Measurements from ENCODE around the gene DNAJB7.
"Not testable (repeated sequence)": the region's sequence is repeated elsewhere in the genome, so short reads cannot be mapped to it uniquely, and the experiment has no call there.

DNAJB7 gene

DNA sequence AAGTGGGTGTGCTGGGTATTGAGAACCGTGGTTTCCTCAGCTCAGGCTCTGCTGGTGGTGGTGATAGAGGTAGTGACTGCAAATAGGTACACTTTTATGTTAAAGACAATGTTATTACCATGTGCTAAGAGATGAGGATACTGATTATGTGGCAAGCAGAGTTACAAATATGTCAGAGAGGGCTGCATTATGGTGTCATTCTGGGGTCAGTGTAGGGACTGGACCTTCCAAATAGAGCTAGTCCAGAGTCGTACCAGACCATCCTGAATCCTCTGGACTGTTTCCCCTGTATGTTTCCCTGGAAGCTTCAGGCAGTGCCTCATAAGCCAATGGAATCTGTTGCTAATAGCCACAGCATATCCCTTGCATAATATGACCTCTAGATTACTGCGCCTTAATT, at the start of gene DNAJB7:
DNAJB7 (minus strand) TSS at position 101 of the 400 bp plus-strand sequence. CDS start 119 bp downstream, outside the sequence.
- DNase-seq (ENCODE audit: low spot score): no peak

DNA sequence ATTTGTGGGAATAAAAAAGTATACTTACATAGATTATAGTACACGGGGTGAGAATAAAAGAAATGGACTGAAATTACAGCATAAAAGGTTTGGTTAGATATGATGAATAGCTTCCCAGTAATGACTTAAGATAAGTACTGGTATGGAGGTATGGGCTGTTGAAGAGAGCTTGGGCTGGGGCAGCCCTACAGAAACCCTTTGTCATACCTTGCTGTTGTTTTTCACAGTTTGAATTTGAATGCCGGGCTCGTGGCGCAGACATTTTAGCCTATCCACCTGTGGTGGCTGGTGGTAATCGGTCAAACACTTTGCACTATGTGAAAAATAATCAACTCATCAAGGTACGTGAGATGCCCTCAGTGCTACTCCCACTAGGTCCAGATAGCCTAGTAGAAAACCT, 47.0 kb upstream of the DNAJB7 start:
- DNase-seq (ENCODE audit: low spot score): no peak

DNA sequence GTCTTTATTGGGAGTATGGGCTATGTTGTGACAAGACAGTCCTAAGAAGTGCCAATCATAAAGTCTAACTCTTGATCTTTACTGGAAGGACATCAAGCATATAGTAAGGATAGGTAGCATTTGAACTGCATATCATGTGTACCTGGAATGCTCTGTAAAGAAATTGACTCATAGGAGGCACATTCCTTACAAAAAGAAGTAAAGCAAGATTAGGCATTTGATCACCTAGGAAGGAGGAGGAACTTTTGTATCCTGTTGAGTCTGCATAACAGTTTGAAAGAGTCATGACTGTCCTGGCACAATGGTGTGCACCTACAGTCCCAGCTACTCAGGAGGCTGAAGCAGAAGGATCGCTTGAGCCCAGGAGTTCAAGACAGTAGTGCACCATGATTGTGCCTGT, 42.2 kb upstream of the DNAJB7 start:
- DNase-seq (ENCODE audit: low spot score): no peak

DNA sequence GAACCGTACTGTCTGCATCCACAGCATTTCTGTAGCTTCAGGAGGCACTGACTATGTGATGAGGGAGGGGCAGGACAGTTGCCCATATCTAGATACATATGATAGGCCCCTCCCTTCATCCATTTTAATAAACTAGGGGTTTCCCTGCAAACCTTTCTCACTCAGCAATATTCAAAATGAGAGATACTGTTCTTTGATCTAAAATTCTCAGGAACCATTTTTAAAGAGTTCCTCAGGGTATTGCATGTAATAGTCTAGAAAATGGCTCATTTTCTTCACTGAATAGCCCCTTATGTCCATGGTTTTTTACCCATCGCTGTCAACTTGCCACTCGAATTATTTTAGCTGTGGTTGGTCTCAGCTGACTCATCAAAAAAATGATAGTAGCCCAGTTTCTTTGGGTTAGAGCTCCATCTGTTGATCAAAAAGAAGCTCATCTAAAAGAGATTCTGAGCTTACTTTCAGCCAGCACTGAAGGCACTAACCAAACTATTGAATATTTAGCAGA, 37.0 kb upstream of the DNAJB7 start:
- peak; percentile 57 for DNase-seq (ENCODE audit: low spot score)

DNA sequence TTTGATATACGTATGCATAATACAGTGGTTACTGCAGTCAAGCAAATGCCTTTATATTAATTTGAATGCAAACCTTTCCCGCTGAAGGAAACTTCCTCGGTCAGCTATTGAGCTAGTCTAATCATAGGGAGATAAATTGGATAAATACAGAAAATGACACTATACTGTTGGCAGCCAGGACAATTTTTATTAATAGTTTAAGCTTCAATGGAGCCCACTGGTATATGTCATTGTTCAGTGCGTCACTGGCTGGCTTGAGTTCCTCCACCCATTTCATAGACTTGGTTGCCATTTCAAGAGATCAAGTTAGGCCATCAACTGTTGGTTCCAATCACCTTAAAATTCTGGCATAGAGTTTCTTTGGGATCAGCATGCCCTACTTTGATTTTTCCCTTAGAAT, 32.5 kb upstream of the DNAJB7 start:
- no peak for DNase-seq (ENCODE audit: low spot score)

DNA sequence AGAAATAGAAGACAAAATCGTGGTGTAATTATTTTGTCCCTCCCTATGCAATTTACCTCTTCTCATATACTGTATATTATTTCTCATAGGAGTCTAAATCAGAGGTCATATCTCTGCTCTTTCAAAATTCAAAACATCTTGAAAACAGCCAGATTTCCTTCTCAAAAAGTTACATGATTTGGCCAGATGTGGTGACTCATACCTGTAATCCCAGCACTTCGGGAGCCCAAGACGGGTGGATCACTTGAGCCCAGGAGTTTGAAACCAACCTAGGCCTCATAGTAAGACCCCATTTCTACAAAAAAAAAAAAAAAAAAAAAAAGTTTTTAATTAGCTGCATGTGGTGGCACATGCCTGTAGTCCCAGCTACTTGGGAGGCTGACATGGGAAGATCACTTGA, 29.0 kb upstream of the DNAJB7 start:
- DNase-seq (ENCODE audit: low spot score): no peak

DNA sequence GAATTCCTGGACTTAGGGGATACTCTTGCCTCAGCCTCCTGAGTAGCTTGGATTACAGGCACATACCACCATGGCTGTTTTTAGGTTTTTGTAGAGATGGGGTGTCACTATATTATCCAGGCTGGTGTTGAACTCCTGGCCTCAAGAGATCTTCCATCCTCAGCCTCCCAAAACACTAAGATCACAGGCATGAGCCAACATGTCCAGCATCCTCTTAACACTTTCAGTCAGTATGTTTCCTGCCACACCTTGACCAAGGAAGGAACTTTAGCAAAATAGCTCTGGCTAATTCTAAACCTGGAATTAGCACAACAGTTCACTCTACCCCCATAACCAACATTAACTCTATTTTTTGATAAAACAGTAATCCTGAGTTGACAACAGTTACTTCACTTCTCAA, 27.2 kb upstream of the DNAJB7 start:
- DNase-seq (ENCODE audit: low spot score): no peak

DNA sequence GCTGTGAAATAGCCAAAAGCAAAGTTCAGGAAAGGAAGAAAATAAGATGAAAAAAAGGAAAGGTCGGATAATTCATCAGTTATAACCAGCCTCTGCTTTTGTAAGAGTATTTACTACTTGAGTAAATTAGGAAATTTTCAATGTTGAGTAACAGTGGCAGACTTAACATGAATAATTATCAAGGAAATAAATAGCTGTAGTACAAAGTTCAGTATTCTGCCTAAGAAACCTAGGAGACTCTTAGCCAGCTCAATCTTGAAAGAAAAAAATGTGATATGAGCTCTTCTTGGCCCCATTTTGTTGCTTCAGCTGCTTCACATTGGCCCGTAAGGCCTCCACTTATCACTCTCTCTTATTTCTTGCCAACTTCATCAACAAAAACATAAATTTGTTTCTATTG, 17.0 kb upstream of the DNAJB7 start:
- no peak for DNase-seq (ENCODE audit: low spot score)

DNA sequence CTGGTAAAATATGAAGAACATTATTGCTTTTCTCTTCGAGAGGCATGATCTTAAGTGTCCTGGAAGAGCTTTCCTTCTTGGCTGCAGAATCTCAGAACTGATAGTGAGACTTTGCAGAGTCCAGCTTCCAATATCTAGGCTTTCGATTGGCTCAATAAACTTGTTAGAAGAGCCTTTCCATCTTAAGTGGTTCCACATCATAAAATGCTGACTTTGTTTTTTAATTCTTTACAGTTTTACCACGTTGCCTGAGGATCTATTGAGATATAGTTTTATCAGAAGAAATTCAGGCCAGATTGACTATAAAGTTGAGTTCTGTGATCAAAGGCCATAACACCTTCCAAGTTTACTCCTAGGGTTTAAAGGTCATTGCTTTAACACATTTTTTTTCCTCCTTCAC, 15.6 kb upstream of the DNAJB7 start:
- no peak for DNase-seq (ENCODE audit: low spot score)

DNA sequence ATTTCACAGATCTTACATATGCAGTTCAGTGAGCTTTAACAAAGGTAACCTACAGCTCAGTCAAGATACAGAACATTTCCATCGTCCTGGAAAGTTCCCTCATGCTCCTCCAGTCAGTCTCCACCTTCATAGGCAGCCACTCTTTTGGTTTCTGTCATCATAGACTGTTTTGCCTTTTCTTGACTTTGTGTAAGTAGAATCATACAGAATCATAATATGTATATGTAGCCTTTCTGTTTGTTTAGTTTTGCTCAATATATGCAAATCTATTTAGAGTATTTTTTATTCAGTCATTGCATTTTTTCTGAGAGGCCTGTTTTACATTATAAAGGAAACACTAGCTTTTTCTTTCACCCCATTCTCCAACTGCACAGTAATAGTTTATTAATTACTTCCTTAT, 15.0 kb upstream of the DNAJB7 start:
- no peak for DNase-seq (ENCODE audit: low spot score)

DNA sequence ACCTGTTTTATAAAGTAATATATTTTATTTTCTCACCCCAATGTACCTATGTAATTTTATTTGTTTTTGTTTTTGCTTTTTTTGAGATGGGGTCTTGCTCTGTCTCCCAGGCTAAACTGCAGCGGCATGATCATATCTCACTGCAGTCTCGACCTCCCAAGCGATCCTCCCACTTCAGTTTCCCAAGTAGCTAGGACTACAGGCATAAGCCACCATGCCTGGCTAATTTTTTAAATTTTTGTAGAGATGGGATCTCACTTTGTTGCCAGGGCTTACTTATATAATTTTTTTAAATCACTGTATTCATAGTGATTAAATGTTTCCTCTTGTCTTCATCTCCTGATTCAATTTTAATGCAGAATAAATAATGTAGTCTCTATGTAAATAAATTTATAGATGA, 13.2 kb upstream of the DNAJB7 start:
- no peak for DNase-seq (ENCODE audit: low spot score)

DNA sequence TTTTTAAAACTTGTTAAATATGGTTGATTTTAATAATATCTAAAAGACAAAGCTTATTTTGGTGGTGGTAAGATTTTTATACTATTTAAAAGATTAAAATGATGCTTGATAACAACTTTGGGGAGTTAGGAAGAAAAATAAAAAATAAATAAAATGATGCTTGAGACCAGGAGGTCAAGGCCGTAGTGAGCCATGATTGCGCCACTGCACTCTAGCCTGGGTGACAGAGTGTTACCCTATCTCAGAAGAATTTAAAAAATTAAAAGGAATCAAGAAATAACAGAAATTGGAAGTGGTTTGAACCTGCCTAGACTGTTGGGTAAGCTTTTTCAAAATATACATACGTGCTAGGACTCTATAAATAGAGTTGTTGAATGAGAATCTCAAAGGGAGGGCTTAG, 12.1 kb upstream of the DNAJB7 start:
- DNase-seq (ENCODE audit: low spot score): no peak

DNA sequence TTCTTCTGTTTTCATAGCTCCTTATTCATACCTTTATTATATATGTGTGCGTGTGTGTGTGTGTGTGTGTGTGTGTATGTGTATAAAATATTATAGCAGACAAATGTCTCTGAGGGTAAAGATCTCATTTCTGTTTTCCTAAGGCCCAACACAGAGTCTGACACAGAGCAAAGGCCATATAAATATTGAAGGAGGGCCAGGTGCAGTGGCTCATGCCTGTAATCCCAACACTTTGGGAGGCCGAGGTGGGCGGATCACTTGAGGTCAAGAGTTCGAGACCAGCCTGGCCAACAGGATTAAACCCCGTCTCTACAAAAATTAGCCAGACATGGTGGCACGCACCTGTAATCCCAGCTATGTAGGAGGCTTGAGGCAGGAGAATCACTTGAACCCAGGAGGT, 6.5 kb upstream of the DNAJB7 start:
- DNase-seq (ENCODE audit: low spot score): not testable (repeated sequence)

DNA sequence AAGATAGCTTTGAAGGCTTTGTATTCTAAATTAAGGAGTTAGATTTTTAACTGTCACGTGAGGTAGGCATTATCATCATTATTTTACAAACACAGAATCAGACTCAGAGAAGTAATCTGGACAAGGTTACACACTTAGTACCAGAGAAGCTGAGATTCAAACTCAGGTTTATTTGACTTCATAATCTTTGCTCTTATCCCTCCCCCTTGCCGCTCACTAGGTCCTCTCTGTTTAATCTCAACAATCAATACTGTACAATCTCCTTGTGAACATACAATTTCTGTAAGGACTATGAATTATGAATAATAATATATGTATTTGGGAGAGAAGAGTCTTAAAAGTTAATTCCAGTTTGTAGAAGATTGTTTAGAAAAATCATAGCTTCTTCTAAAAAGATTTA, 5.2 kb upstream of the DNAJB7 start:
- DNase-seq (ENCODE audit: low spot score): no peak

DNA sequence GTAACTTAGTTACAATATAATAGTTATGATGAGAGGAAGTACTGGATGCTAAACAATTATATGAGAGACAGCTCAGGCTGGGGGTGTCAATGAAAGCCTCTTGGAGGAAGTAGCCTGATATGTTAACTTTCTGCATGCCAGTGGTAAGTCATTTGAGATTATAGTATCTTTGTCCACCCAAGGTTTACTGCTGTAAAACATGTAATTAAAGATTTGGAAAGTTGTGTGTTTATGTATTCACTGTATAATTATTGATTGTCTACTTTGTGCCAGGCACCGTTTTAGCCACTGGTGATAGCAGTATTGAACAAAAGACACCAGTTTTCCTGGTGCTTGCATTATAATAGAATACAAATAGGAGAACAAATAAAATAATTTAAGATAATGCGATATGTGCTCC, 624 bp upstream of the DNAJB7 start:
- no peak for DNase-seq (ENCODE audit: low spot score)

DNA sequence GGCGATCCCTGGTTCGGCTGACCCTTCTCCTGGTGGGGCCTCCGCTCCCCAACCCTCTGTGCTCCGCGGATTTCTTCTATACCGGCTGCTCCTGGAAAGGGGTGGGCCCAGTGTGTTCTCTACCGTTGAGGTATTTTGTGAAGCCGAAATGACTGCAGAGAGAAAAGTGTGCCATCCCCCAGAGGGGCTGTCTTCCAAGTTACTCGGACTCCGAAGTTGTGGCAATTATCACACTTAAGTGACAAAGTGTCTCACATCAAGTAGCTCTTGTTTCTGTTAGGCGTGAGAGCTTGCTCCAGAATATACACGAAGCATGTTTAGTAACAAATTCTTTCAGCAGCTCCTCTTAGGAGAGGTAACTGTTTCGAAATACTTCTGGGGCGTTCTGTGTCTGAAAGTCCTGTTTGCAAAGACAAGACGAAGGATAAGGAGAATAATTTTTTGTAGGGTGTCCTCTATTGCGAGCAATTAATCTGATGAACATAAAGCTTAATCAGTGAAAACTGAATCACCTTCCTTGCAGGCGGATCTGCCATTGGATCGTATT, 4.5 kb downstream of the DNAJB7 start:
- DNase-seq (ENCODE audit: low spot score): no peak

DNA sequence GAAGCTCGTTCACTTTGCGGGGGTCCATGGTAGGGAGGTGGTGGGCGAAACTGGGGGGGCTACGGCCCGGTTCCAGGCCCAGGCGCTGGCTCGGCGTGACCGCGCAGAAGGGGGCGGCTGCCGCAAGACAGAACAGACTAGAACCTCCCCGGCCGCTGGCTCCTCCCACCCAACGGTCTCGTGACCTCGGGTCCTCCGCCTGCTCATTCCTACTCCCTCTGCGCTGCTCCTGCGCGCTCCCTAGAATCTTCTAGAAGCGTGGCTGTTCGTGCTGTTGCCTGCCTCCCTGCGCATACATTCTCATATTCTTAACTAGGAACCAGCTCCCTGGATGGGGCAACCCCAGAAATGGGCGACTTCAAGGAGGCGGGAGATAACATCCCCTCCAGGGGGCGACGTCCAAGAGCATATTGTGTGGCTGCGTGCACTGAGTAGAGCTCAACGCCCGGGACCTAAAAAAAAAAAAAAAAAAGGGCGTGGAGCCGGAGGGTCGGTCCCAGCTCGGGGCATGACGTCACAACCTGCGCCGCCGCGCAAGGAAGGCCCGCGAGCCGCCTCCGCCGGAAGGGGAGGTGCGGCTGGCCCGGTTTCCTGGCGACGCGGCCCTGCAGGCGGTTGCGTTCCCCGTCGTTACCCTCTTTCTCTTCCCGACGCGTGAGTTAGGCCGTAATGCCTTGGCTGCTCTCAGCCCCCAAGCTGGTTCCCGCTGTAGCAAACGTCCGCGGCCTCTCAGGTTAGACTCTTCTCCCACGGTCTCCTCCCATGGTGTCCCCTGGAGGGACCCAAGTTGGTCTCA, 5.2 kb downstream of the DNAJB7 start, which contains the start of the genes ST13 and XPNPEP3:
ST13 (minus strand) TSS at position 127 of the 796 bp plus-strand sequence; CDS start at position 28, 99 bp downstream.
XPNPEP3 (plus strand) TSS at position 636 of the 796 bp plus-strand sequence; CDS start at position 670, 34 bp downstream.
- peak; percentile 86 for DNase-seq (ENCODE audit: low spot score)

DNA sequence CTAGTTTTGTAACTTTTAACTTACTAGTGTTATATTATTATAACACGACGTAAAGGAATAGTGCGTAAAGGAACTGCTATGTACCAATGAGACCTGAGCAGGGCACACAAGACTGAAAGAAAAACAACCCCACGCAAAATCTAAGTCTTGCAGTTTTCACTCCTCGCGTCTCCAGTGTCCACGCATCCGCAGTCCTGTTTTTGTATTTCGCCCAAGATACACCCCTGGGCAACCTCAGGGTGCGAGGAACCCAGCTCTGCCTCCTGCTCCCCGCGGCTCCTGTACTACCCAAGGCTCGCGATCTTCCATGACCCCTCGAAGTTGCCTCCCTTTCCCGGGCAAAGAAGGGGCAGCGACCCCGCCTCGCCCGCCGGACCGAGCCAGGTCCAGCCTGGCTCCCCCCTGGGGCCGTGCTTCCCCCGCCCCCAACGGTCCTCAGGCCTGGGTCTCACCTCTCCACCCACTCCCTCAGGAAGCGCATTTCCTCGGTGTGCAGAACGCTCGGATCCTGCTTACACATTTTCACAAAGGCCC, 5.9 kb downstream of the DNAJB7 start:
- DNase-seq (ENCODE audit: low spot score): peak; percentile 27

DNA sequence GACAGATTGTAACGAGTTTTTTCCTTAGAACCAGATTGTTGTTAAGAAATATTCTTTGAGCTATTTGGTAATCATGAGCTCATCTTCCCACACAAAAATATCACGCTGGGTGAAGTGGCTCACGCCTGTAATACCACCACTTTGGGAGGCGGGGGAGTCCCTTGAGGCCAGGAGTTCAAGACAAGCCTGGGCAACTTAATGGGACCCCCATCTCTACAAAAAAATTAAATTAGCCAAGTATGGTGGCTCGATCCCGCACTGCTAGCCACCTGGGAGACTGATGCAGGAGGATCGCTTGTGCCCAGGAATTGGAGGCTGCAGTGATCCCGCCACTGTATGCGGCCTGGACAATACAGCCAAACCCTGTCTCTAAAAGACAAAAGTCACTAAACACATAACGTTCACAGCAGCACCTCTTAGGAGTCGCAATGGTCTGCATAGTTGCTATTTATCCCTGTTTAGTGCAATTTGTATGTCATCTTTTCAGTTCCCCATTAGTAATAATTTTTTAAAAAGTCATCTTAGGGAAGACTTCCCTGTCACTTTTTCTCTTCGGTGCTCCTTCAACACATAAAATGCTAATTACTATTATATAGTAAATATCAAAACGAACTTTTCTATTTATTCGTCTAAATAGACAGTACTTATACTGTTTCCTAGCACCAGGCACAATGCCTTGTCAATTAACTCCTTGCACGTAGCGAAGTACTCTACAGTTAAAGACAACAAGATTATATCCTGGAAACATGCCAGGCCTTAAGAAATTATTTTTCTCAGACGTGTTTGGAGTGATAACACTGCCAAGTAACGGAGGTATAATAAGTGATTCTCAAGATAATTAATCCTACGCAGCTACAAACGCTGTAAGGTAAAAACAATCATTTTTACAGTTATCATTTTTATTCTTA, 6.6 kb downstream of the DNAJB7 start:
- no peak for DNase-seq (ENCODE audit: low spot score)

DNA sequence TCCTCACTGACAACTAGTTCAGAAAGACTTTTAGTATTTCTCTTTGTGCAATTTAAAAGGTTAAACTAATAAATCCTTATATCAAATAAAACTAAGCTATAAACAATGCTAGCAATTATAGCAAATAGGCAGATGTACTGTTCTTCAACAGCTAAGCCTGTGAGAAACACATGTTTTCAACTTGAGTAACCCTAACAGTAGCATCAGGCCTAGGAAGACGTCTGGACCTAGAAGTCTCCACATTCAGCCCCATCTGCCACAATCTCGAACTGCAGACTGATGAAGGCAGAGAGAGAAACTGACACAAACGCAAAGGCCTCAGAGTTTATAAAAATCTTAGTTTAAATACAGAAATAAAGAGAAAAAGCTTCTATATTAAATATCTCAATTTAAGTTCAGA, 8.0 kb downstream of the DNAJB7 start:
- DNase-seq (ENCODE audit: low spot score): no peak

DNA sequence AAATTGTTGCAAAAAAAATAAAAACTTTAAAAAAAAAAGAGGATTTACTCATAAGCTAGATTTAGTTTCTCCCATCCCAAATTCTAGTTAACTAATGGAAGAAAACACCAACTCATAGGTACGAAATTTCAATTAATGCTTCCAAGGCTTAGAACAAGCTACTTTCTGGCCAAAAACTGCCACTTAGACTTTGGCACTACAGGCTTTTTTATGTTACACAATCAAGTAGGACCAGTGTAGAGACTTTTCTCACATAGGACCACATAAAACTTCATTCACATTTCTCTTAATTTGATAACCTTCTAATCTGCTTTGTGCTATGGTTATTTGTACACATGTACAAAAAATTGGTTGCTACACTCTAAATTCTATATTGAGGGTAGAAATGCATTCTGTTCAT, 8.6 kb downstream of the DNAJB7 start:
- no peak for DNase-seq (ENCODE audit: low spot score)

DNA sequence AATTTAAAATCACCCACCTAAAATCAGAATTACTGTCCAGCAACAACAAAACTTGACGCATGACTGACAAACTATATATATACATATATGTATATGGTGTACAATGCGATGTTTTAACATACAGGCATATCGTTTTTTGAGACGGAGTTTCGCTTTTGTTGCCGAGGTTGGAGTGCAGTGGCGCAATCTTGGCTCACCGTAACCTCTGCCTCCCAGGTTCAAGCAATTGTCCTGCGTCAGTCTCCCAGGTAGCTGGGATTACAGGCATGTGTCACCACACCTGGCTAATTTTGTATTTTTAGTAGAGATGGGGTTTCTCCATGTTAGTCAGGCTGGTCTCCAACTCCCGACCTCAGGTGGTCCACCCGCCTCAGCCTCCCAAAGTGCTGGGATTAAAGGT, 16.1 kb downstream of the DNAJB7 start:
- DNase-seq (ENCODE audit: low spot score): not testable (repeated sequence)

Measured in hepatic stellate cell (primary cell).